Activated CD4-positive, alpha-beta memory T cell treated with anti-CD3 and anti-CD28 coated beads for 36 hours (primary cell): Measurements from ENCODE around the gene MYD88. TPM values are rescaled to one million over a fixed set of nuclear protein-coding genes. Genes with fewer than 3 reads are reported as not detected.

Experiments used
- CTCF ChIA-PET: fragments of 350-600 bp; sonication (Branson Sonifier 250); formaldehyde crosslinking; loops from one replicate; lab custom pipeline; 2021; ENCODE audit warnings: antibody characterized with exemption, inconsistent platforms; lab: Charles Lee
- POLR2A ChIA-PET: fragments of 350-600 bp; sonication (Branson Sonifier 250); formaldehyde crosslinking; loops from one replicate; lab custom pipeline; 2021; ENCODE audit warnings: antibody characterized with exemption; lab: Charles Lee
- DNase-seq: peaks from one replicate; pipeline ENCODE4 v3.0.0-alpha.2; 2020
- H3K27ac Mint-ChIP-seq: one replicate; pipeline ENCODE4 v1.8.0; 2021; ENCODE audit warnings: mixed read lengths
- H3K27me3 Mint-ChIP-seq: one replicate; pipeline ENCODE4 v1.8.0; 2021; ENCODE audit warnings: mixed read lengths
- H3K36me3 Mint-ChIP-seq: one replicate; pipeline ENCODE4 v1.8.0; 2021; ENCODE audit warnings: mixed read lengths
- H3K4me1 Mint-ChIP-seq: one replicate; pipeline ENCODE4 v1.8.0; 2021; ENCODE audit warnings: low read depth, mixed read lengths
- H3K4me3 Mint-ChIP-seq: one replicate; pipeline ENCODE4 v1.8.0; 2021; ENCODE audit warnings: mild to moderate bottlenecking, mixed read lengths
- H3K9me3 Mint-ChIP-seq: one replicate; pipeline ENCODE4 v1.8.0; 2021; ENCODE audit warnings: mixed read lengths
- intact Hi-C: fragments of 100-400 bp; cut with micrococcal nuclease; formaldehyde crosslinking; loops from one replicate; pipeline ENCODE4 v1.15.1; 2023
- total RNA-seq, 2 experiments: library from RNA; stranded (reverse); gene quantifications; one replicate each; pipeline ENCODE4 v1.2.3, GENCODE V29; 2021

MYD88 gene
- 10 to 100 TPM; 32.3 to 34.8 TPM for total RNA-seq

GRCh38 chr3:38138349-38139190, at the start of gene MYD88:
MYD88 (plus strand) TSS chr3:38138661; CDS start chr3:38138701, 40 bp downstream.
- Mint-ChIP-seq H3K9me3 (no peaks in the 10 kb centered on the region), H3K27me3 (no peaks in the 10 kb centered on the region), H3K4me1 (peaks cover 51% of the 10 kb centered on the region), H3K4me3 (peak within 1 kb of the TSS; percentile 80), H3K27ac (peak within 1 kb of the TSS; percentile 93), H3K36me3 (peaks cover 29% of the 10 kb centered on the region)
- ChIA-PET CTCF (interaction anchor here (1.1 to 2.8 kb wide), 6 partner anchors 25 to 208 kb away, joined by 3 to 15 read pairs (median 6); partner anchors contain the start of genes OXSR1 and XYLB), POLR2A (interaction anchor here (0.9 to 3.7 kb wide), 3 partner anchors 27 to 99 kb away, joined by 3 to 70 read pairs (median 12); partner anchors contain the start of genes DLEC1 and OXSR1)
- intact Hi-C loops: loop anchor here (5.0 kb wide), 1 partner anchor 344 kb away; no protein-coding TSS in a partner anchor
- peak; percentile 90 for DNase-seq

GRCh38 chr3:38089163-38089562, 49.3 kb upstream of the MYD88 start:
- Mint-ChIP-seq H3K4me3 (no peak overlapping the region), H3K4me1 (no peaks in the 10 kb centered on the region), H3K36me3 (peaks cover 2% of the 10 kb centered on the region), H3K27me3 (no peaks in the 10 kb centered on the region), H3K9me3 (peaks cover 5% of the 10 kb centered on the region), H3K27ac (no peak overlapping the region)
- DNase-seq: no peak
- ChIA-PET CTCF (no interaction called here), POLR2A (no interaction called here)
- intact Hi-C loops: no loop called here

- DNase-seq: no peak
- no peak overlapping the region for H3K4me3 Mint-ChIP-seq
- H3K27me3 Mint-ChIP-seq: no peaks in the 10 kb centered on the region
- no peak overlapping the region for H3K27ac Mint-ChIP-seq
- no peaks in the 10 kb centered on the region for H3K4me1 Mint-ChIP-seq
- ChIA-PET CTCF (no interaction called here), POLR2A (no interaction called here)
- no peaks in the 10 kb centered on the region for H3K9me3 Mint-ChIP-seq
- no peaks in the 10 kb centered on the region for H3K36me3 Mint-ChIP-seq
- intact Hi-C loops: no loop called here
These were observed 48.0 kb upstream of the MYD88 start for GRCh38 chr3:38090453-38090852.

- ChIA-PET POLR2A (no interaction called here), CTCF (interaction anchor here (1.4 kb wide), 1 partner anchor 23 kb away, joined by 4 read pairs; no protein-coding TSS in a partner anchor)
- no peak overlapping the region for H3K27ac Mint-ChIP-seq
These were observed 43.5 kb upstream of the MYD88 start for GRCh38 chr3:38094999-38095398.

GRCh38 chr3:38095669-38096483, 42.6 kb upstream of the MYD88 start:
- Mint-ChIP-seq H3K36me3 (no peaks in the 10 kb centered on the region), H3K9me3 (no peaks in the 10 kb centered on the region), H3K27ac (no peak overlapping the region), H3K4me1 (no peaks in the 10 kb centered on the region), H3K27me3 (no peaks in the 10 kb centered on the region), H3K4me3 (no peak overlapping the region)
- no peak for DNase-seq
- intact Hi-C loops: no loop called here
- ChIA-PET CTCF (no interaction called here), POLR2A (no interaction called here)

More at GRCh38 chr3:38094999-38095398, 43.5 kb upstream of the MYD88 start:
- H3K9me3 Mint-ChIP-seq: no peaks in the 10 kb centered on the region
- H3K4me1 Mint-ChIP-seq: no peaks in the 10 kb centered on the region
- no peak for DNase-seq
- H3K4me3 Mint-ChIP-seq: no peak overlapping the region
- H3K36me3 Mint-ChIP-seq: no peaks in the 10 kb centered on the region
- intact Hi-C loops: no loop called here
- no peaks in the 10 kb centered on the region for H3K27me3 Mint-ChIP-seq

- H3K36me3 Mint-ChIP-seq: no peaks in the 10 kb centered on the region
- ChIA-PET CTCF (no interaction called here), POLR2A (no interaction called here)
- no peak overlapping the region for H3K27ac Mint-ChIP-seq
- H3K27me3 Mint-ChIP-seq: no peaks in the 10 kb centered on the region
- H3K9me3 Mint-ChIP-seq: no peaks in the 10 kb centered on the region
- intact Hi-C loops: no loop called here
- no peak for DNase-seq
- no peak overlapping the region for H3K4me3 Mint-ChIP-seq
- no peaks in the 10 kb centered on the region for H3K4me1 Mint-ChIP-seq
These were observed 40.8 kb upstream of the MYD88 start for GRCh38 chr3:38097446-38098375.

GRCh38 chr3:38098376-38098723, 40.1 kb upstream of the MYD88 start:
- Mint-ChIP-seq H3K9me3 (no peaks in the 10 kb centered on the region), H3K4me1 (no peaks in the 10 kb centered on the region), H3K27me3 (no peaks in the 10 kb centered on the region), H3K36me3 (no peaks in the 10 kb centered on the region), H3K4me3 (no peak overlapping the region), H3K27ac (no peak overlapping the region)
- intact Hi-C loops: no loop called here
- no peak for DNase-seq
- POLR2A ChIA-PET: no interaction called here
- CTCF ChIA-PET: no interaction called here

- CTCF ChIA-PET: interaction anchor here (0.9 kb wide), 1 partner anchor 126 kb away, joined by 3 read pairs; no protein-coding TSS in a partner anchor
These were observed 38.9 kb upstream of the MYD88 start for GRCh38 chr3:38099518-38099917.

GRCh38 chr3:38100498-38100897, 38.0 kb upstream of the MYD88 start:
- no peak for DNase-seq
- intact Hi-C loops: no loop called here
- Mint-ChIP-seq H3K36me3 (peaks cover 6% of the 10 kb centered on the region), H3K27ac (no peak overlapping the region), H3K27me3 (no peaks in the 10 kb centered on the region), H3K4me1 (no peaks in the 10 kb centered on the region), H3K9me3 (peaks cover 8% of the 10 kb centered on the region), H3K4me3 (no peak overlapping the region)
- ChIA-PET POLR2A (no interaction called here), CTCF (interaction anchor here (0.9 kb wide), 1 partner anchor 127 kb away, joined by 3 read pairs; no protein-coding TSS in a partner anchor)

More at GRCh38 chr3:38099518-38099917, 38.9 kb upstream of the MYD88 start:
- Mint-ChIP-seq H3K9me3 (peaks cover under 1% of the 10 kb centered on the region), H3K4me1 (no peaks in the 10 kb centered on the region), H3K27ac (no peak overlapping the region), H3K27me3 (no peaks in the 10 kb centered on the region), H3K36me3 (peaks cover under 1% of the 10 kb centered on the region), H3K4me3 (no peak overlapping the region)
- intact Hi-C loops: no loop called here
- no peak for DNase-seq
- POLR2A ChIA-PET: no interaction called here

GRCh38 chr3:38101811-38102443, 36.5 kb upstream of the MYD88 start:
- DNase-seq: no peak
- CTCF ChIA-PET: no interaction called here
- H3K9me3 Mint-ChIP-seq: peaks cover 11% of the 10 kb centered on the region
- no peaks in the 10 kb centered on the region for H3K27me3 Mint-ChIP-seq
- no peaks in the 10 kb centered on the region for H3K4me1 Mint-ChIP-seq
- intact Hi-C loops: no loop called here
- POLR2A ChIA-PET: no interaction called here
- H3K27ac Mint-ChIP-seq: no peak overlapping the region
- H3K4me3 Mint-ChIP-seq: no peak overlapping the region
- H3K36me3 Mint-ChIP-seq: peaks cover 9% of the 10 kb centered on the region

- CTCF ChIA-PET: no interaction called here
- Mint-ChIP-seq H3K27me3 (no peaks in the 10 kb centered on the region), H3K4me3 (no peak overlapping the region), H3K9me3 (peaks cover 11% of the 10 kb centered on the region), H3K4me1 (no peaks in the 10 kb centered on the region), H3K36me3 (peaks cover 9% of the 10 kb centered on the region), H3K27ac (no peak overlapping the region)
- intact Hi-C loops: no loop called here
- POLR2A ChIA-PET: no interaction called here
- no peak for DNase-seq
These were observed 36.0 kb upstream of the MYD88 start for GRCh38 chr3:38102444-38102814.
